ENCODE results near the gene TMPRSS6. TPM values are rescaled to one million over a fixed set of nuclear protein-coding genes. Genes with fewer than 3 reads are reported as not detected.
A peak's percentile ranks its signal among the peaks of the same experiment; 100 is the strongest.

Gene TMPRSS6
- total RNA-seq, 1 experiment from 2014 or later = 0.79 TPM

DNA sequence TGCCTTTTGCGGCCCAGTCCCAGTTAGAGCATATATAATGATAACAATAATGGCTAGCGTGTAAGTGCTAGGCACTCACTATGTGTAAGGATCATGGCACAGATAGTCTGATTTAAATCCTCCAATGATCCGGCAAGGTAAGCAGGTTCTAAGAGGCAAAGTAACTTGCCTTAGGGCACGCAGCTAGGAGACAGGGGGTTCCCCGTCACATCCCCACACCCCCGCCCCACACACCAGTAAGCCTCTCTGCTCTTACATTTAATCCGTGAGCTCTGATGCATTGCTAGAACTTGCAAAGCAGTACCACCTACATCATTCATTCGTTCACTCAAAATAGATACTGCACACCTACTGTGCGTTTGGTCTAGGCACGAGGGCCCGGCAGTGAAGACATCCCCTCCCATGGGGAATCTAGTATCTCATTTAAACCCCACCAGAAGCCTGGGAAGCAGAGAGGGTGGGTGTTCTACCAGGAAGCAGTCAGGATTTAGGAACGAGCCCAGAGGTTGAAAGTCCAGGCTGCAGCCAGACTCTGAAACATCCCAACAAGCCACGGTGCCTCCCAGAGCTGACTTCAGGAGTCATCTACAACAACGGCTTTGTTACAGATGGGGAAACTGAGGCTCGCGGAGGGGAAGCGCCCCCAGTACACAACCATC lies 20.6 kb downstream of the TMPRSS6 start:
- ChIA-PET POLR2A (ENCODE audit: unreplicated experiment) (interaction anchor here (0.6 kb wide), 2 partner anchors 9 to 107 kb away, joined by 3 to 5 read pairs; no protein-coding TSS in a partner anchor), CTCF (no interaction called here)
- intact Hi-C loops (cut with micrococcal nuclease; ENCODE audit: unreplicated experiment) = no loop called here
- Histone ChIP-seq H3K4me3 (no peak overlapping the region), H3K9me2 (ENCODE audit: insufficient read depth) (no peaks in the 10 kb centered on the region), H3K27me3 (ENCODE audit: insufficient read depth, low read depth) (peaks cover 18% of the 10 kb centered on the region), H2AFZ (no peak overlapping the region), H3K4me2 (no peak overlapping the region), H3F3A (ENCODE audit: insufficient read depth, low read depth) (no peaks in the 10 kb centered on the region), H3K4me1 (replicated peaks; ENCODE audit: insufficient read depth) (0 out of 2 replicates have a peak, but pooled peaks cover 7% of the 10 kb centered on the region), H3K27ac (no peak overlapping the region), H3K9me3 (ENCODE audit: insufficient read depth, low read depth) (no peaks in the 10 kb centered on the region), H3K36me3 (ENCODE audit: low read depth) (no peaks in the 10 kb centered on the region), H4K20me1 (ENCODE audit: insufficient read depth) (no peaks in the 10 kb centered on the region), H3K79me2 (ENCODE audit: low read depth) (no peaks in the 10 kb centered on the region)
- no peak for DNase-seq
- BruUV-seq (replicated peaks) = no TSS peak
- TF ChIP-seq, protein P1, sequence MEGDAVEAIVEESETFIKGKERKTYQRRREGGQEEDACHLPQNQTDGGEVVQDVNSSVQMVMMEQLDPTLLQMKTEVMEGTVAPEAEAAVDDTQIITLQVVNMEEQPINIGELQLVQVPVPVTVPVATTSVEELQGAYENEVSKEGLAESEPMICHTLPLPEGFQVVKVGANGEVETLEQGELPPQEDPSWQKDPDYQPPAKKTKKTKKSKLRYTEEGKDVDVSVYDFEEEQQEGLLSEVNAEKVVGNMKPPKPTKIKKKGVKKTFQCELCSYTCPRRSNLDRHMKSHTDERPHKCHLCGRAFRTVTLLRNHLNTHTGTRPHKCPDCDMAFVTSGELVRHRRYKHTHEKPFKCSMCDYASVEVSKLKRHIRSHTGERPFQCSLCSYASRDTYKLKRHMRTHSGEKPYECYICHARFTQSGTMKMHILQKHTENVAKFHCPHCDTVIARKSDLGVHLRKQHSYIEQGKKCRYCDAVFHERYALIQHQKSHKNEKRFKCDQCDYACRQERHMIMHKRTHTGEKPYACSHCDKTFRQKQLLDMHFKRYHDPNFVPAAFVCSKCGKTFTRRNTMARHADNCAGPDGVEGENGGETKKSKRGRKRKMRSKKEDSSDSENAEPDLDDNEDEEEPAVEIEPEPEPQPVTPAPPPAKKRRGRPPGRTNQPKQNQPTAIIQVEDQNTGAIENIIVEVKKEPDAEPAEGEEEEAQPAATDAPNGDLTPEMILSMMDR (conservative IDR thresholded peaks at IDR 0.05) = no peak
- no peak for TF ChIP-seq EZH2 (IDR thresholded peaks at IDR 0.05; ENCODE audit: low read depth)

DNA sequence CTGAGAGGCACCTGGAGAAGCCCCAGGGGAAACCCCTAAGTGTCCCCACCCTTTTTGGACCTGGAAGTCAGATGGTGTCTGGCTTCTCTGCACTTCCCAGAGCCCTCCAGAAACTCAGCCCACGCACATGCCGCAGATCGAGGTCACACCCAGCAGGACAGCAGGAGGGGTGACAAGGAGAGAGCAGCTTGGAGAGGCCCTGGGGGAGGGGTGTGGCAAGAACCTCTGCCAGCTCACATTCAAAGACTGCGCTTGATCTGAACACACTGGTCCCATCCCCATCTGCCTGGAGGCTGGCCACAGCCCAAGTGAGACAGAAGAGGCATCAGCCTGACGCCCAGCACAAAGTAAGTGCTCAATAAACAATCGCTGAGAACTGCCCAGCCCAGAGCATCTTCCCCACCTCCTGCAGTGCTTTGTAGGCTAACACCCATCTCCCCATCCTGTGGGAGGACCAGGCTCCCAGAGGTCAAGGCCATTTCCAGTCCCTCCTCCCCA lies 21.4 kb downstream of the TMPRSS6 start:
- Histone ChIP-seq H3K9me3 (ENCODE audit: insufficient read depth, low read depth) (no peaks in the 10 kb centered on the region), H4K20me1 (ENCODE audit: insufficient read depth) (no peaks in the 10 kb centered on the region), H3F3A (ENCODE audit: insufficient read depth, low read depth) (no peaks in the 10 kb centered on the region), H3K36me3 (ENCODE audit: low read depth) (no peaks in the 10 kb centered on the region), H3K4me1 (replicated peaks; ENCODE audit: insufficient read depth) (0 out of 2 replicates have a peak, but pooled peaks cover 7% of the 10 kb centered on the region), H3K79me2 (ENCODE audit: low read depth) (no peaks in the 10 kb centered on the region), H3K27me3 (ENCODE audit: insufficient read depth, low read depth) (peaks cover 16% of the 10 kb centered on the region), H2AFZ (no peak overlapping the region), H3K27ac (no peak overlapping the region), H3K4me3 (no peak overlapping the region), H3K9me2 (ENCODE audit: insufficient read depth) (no peaks in the 10 kb centered on the region), H3K4me2 (no peak overlapping the region)
- DNase-seq = peak; percentile 54 to 79
- no TSS peak for BruUV-seq (replicated peaks)
- ChIA-PET CTCF (interaction anchor here (0.9 kb wide), 1 partner anchor 112 kb away, joined by 13 read pairs; no protein-coding TSS in a partner anchor), POLR2A (ENCODE audit: unreplicated experiment) (interaction anchor here (0.6 kb wide), 3 partner anchors 8 to 108 kb away, joined by 3 to 5 read pairs (median 4); no protein-coding TSS in a partner anchor)
- intact Hi-C loops (cut with micrococcal nuclease; ENCODE audit: unreplicated experiment) = no loop called here
- TF ChIP-seq EZH2 (IDR thresholded peaks at IDR 0.05; ENCODE audit: low read depth) = no peak
- TF ChIP-seq, protein P1 (conservative IDR thresholded peaks at IDR 0.05) = no peak

DNA sequence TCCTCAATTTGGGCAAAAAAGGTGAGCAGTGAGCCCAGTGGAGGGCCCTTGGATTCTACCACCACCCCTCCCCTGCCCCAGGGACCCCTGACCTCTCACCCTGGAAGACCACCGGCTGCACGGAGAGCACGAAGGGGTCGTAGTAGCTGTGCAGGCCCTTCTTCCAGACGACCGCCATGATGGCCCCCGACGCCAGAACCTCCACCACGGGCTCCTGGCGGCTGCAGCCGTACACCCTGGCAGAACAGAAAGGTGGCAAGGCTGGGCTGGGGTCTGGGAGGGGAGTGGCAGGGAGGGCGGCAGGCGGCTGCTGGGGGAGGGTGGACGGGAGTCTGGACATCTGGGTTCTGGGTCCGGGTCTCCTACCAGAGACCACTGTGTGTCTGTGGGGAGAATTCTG lies 23.3 kb downstream of the TMPRSS6 start:
- intact Hi-C loops (cut with micrococcal nuclease; ENCODE audit: unreplicated experiment) = no loop called here
- ChIA-PET POLR2A (ENCODE audit: unreplicated experiment) (interaction anchor here (0.6 kb wide), 1 partner anchor 31 kb away, joined by 3 read pairs; no protein-coding TSS in a partner anchor), CTCF (no interaction called here)
- Histone ChIP-seq H3K79me2 (ENCODE audit: low read depth) (no peaks in the 10 kb centered on the region), H4K20me1 (ENCODE audit: insufficient read depth) (no peaks in the 10 kb centered on the region), H3K4me1 (replicated peaks; ENCODE audit: insufficient read depth) (no peaks in the 10 kb centered on the region), H3K27me3 (ENCODE audit: insufficient read depth, low read depth) (peaks cover 11% of the 10 kb centered on the region), H2AFZ (no peak overlapping the region), H3K27ac (no peak overlapping the region), H3K9me3 (ENCODE audit: insufficient read depth, low read depth) (no peaks in the 10 kb centered on the region), H3K4me3 (no peak overlapping the region), H3F3A (ENCODE audit: insufficient read depth, low read depth) (no peaks in the 10 kb centered on the region), H3K36me3 (ENCODE audit: low read depth) (no peaks in the 10 kb centered on the region), H3K9me2 (ENCODE audit: insufficient read depth) (no peaks in the 10 kb centered on the region), H3K4me2 (no peak overlapping the region)
- no peak for DNase-seq
- BruUV-seq (replicated peaks) = no TSS peak
- TF ChIP-seq, protein P1 (conservative IDR thresholded peaks at IDR 0.05) = no peak
- no peak for TF ChIP-seq EZH2 (IDR thresholded peaks at IDR 0.05; ENCODE audit: low read depth)
